Panc1 (cell line): ENCODE results near the gene NXF2. TPM values are rescaled to one million over a fixed set of nuclear protein-coding genes. Genes with fewer than 3 reads are reported as not detected.
A peak's percentile ranks its signal among the peaks of the same experiment; 100 is the strongest.
"Not testable (repeated sequence)": the region's sequence is repeated elsewhere in the genome, so short reads cannot be mapped to it uniquely, and the experiment has no call there.

Experiments used
- ATAC-seq: fragments of 200-7000 bp; cut with Tn5 transposase; 2 replicates; pipeline ENCODE4 v1.9.1; 2020; ENCODE audit warnings: mild to moderate bottlenecking, moderate library complexity
- Bru-seq: library from RNA; stranded (reverse); fragments of 400-500 nt; gene quantifications from one replicate; lab custom pipeline; 2021; lab: Mats Ljungman, UMichigan
- BruChase-seq, 2 experiments: library from RNA; stranded (reverse); fragments of 400-500 nt; gene quantifications; one replicate each; lab custom pipeline; 2021; lab: Mats Ljungman, UMichigan
- BruUV-seq: library from RNA; stranded (reverse); fragments of 400-500 nt; replicated peaks from 2 replicates; lab custom pipeline; 2021; lab: Mats Ljungman, UMichigan
- CTCF ChIA-PET: fragments of 300-600 bp; sonication (Branson Sonifier 250); formaldehyde crosslinking; loops from one replicate; lab custom pipeline; 2022; ENCODE audit warnings: antibody characterized with exemption; lab: Charles Lee
- POLR2A ChIA-PET: fragments of 300-600 bp; sonication (Branson Sonifier 250); formaldehyde crosslinking; loops from one replicate; lab custom pipeline; 2022; ENCODE audit warnings: antibody characterized with exemption; lab: Charles Lee
- DNase-seq: peaks from one replicate; pipeline ENCODE4 v3.0.0-alpha.2; 2010; ENCODE audit warnings: low read depth, low spot score
- H3K27ac ChIP-seq: 2 replicates; pipeline ENCODE4 v1.5.1; 2011; ENCODE audit warnings: mild to moderate bottlenecking, low read length, inconsistent platforms
- H3K27me3 ChIP-seq: fragments of 200-500 bp; sonication (Bioruptor generic); 2 replicates; pipeline ENCODE4 v1.6.0; 2014; ENCODE audit warnings: low read length, inconsistent platforms; ENCODE audit not compliant: control insufficient read depth, insufficient read depth
- H3K36me3 ChIP-seq: fragments of 200-500 bp; sonication (Bioruptor generic); 2 replicates; pipeline ENCODE4 v1.5.1; 2014; ENCODE audit warnings: inconsistent platforms, mild to moderate bottlenecking, low read length, moderate library complexity; ENCODE audit not compliant: control insufficient read depth, insufficient read depth
- H3K4me1 ChIP-seq: 2 replicates; pipeline ENCODE4 v1.5.1; 2011; ENCODE audit warnings: inconsistent platforms, mild to moderate bottlenecking, low read length, moderate library complexity; ENCODE audit not compliant: control insufficient read depth, insufficient read depth
- H3K4me3 ChIP-seq, 2 experiments: 2 replicates each; pipeline ENCODE4 v1.5.1; 2011 to 2012; ENCODE audit warnings: low read depth in 2 of 2, low read length in 2 of 2, mild to moderate bottlenecking in 2 of 2, inconsistent platforms in 1 of 2, moderate library complexity in 1 of 2
- H3K9me3 ChIP-seq: fragments of 200-500 bp; sonication (Bioruptor generic); 2 replicates; pipeline ENCODE4 v1.5.1; 2014; ENCODE audit warnings: low read depth, mild to moderate bottlenecking, inconsistent platforms, low read length, moderate library complexity; ENCODE audit not compliant: control insufficient read depth, insufficient read depth
- in situ Hi-C: cut with HindIII; loops from 2 replicates; pipeline ENCODE4 v1.10.0; 2016; ENCODE audit warnings: low sequenced_read_pairs, low pct_unique_long_range_greater_than_20kb
- intact Hi-C: fragments of 100-400 bp; cut with micrococcal nuclease; formaldehyde crosslinking; loops from one replicate; pipeline ENCODE4 v1.10.0; 2022; ENCODE audit not compliant: unreplicated experiment
- long read RNA-seq: library from polyadenylated mRNA; unstranded; transcript quantifications from one replicate; pipeline ENCODE4 v2.0.0, GENCODE V29; 2021; ENCODE audit not compliant: unreplicated experiment
- polyA plus RNA-seq: library from polyadenylated mRNA; unstranded; fragments of >200 nt; gene quantifications from one replicate; pipeline ENCODE4 v1.2.1, GENCODE V29; 2012; ENCODE audit warnings: missing spikeins; ENCODE audit not compliant: insufficient read length
- total RNA-seq: library from RNA; stranded (reverse); gene quantifications from one replicate; pipeline ENCODE4 v1.2.1, GENCODE V29; 2021; ENCODE audit not compliant: unreplicated experiment

NXF2 gene
- total RNA-seq (not detected), Bru-seq, nascent RNA (not detected), BruChase-seq, experiment 1, labeled RNA remaining after a 2-hour chase (not detected), BruChase-seq, experiment 2, labeled RNA remaining after a 6-hour chase (not detected)
- not detected for polyA plus RNA-seq
- long read RNA-seq: 0 reads

GRCh38 chrX:102246893-102247292 is at the start of gene NXF2:
TSS of gene NXF2 (plus strand) at chrX:102247167. CDS start at chrX:102307079, 59,912 bp downstream.
- CTCF ChIA-PET, ATAC-seq, intact Hi-C loops: not testable (repeated sequence)

DNA sequence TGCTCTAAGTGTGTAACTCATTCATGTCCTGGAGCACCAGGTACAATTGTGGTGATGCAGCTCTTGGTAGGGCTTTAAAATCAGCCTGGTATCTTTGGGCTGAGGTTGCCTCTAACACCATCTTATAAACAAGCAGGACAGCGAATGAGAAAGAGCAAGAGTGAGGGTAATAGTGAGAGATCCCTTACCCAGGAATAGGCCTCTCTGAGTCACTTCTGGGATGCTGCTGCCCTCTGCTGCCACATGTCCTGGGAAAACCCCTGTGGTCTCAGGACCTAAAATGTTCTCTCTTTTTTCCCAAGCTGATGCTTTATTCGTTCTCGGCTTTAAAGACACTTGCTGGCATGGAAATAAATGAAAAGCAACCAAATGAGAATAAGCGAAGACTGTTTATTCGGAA is 39.0 kb upstream of the NXF2 start:
- CTCF ChIA-PET, in situ Hi-C loops, BruUV-seq: not testable (repeated sequence)

More at GRCh38 chrX:102246893-102247292, at the start of gene NXF2:
- DNase-seq, H3K4me1 ChIP-seq, in situ Hi-C loops, H3K27ac ChIP-seq, H3K27me3 ChIP-seq, BruUV-seq, H3K4me3 ChIP-seq, H3K9me3 ChIP-seq, H3K36me3 ChIP-seq: not testable (repeated sequence)
- POLR2A ChIA-PET: interaction anchor here (0.6 kb wide), 1 partner anchor 364 kb away, joined by 4 read pairs; no protein-coding TSS in a partner anchor

GRCh38 chrX:102214986-102215385 is 32.0 kb upstream of the NXF2 start, which contains the start of gene TCP11X1:
TSS of gene TCP11X1 (plus strand) at chrX:102215301.
- H3K9me3 ChIP-seq, ATAC-seq, in situ Hi-C loops, intact Hi-C loops, H3K27ac ChIP-seq, DNase-seq, H3K27me3 ChIP-seq, H3K4me3 ChIP-seq, POLR2A ChIA-PET, H3K36me3 ChIP-seq, CTCF ChIA-PET, BruUV-seq, H3K4me1 ChIP-seq: not testable (repeated sequence)

More for the DNA sequence above, 39.0 kb upstream of the NXF2 start:
- intact Hi-C loops, H3K27ac ChIP-seq, H3K27me3 ChIP-seq, H3K9me3 ChIP-seq, H3K36me3 ChIP-seq, POLR2A ChIA-PET, H3K4me1 ChIP-seq, DNase-seq, H3K4me3 ChIP-seq: not testable (repeated sequence)
- peak; percentile 77; the same call in 1 of the 2 replicates for ATAC-seq

GRCh38 chrX:102216497-102216896 is 30.5 kb upstream of the NXF2 start:
- ATAC-seq, in situ Hi-C loops, CTCF ChIA-PET, POLR2A ChIA-PET, H3K4me3 ChIP-seq, intact Hi-C loops, DNase-seq, H3K36me3 ChIP-seq, H3K27me3 ChIP-seq, H3K9me3 ChIP-seq, H3K4me1 ChIP-seq, BruUV-seq, H3K27ac ChIP-seq: not testable (repeated sequence)

- H3K27me3 ChIP-seq, intact Hi-C loops, in situ Hi-C loops, CTCF ChIA-PET, DNase-seq, H3K4me1 ChIP-seq, H3K27ac ChIP-seq, H3K4me3 ChIP-seq, BruUV-seq, POLR2A ChIA-PET, H3K9me3 ChIP-seq, ATAC-seq, H3K36me3 ChIP-seq: not testable (repeated sequence)
These were observed 11.3 kb upstream of the NXF2 start for GRCh38 chrX:102235678-102236077.

DNA sequence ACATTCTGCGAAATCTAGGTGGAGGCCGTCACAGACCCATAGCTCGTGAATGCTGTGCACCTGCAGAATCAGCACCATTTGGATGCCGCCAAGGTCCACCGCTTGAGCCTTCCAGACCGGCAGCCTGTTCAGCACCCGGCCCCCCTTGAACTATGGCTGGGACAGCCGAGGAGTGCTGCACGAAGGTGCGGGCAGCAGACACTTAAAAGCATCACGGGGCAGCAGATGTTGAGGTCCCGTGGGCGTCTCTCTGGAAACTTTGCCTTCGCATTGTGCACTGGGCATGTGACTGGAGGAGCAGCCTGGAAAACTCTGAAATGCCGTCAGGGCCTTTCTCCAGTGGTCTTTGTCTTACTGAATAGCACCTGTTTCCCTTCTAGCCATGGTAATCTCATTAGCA is 6.7 kb upstream of the NXF2 start:
- BruUV-seq, CTCF ChIA-PET, H3K4me1 ChIP-seq, H3K27ac ChIP-seq, H3K27me3 ChIP-seq, H3K4me3 ChIP-seq, H3K9me3 ChIP-seq, in situ Hi-C loops, H3K36me3 ChIP-seq, intact Hi-C loops, ATAC-seq, POLR2A ChIA-PET, DNase-seq: not testable (repeated sequence)

- H3K36me3 ChIP-seq, intact Hi-C loops, H3K4me1 ChIP-seq, DNase-seq, BruUV-seq, H3K27me3 ChIP-seq, ATAC-seq, POLR2A ChIA-PET, H3K4me3 ChIP-seq, H3K9me3 ChIP-seq, in situ Hi-C loops, CTCF ChIA-PET, H3K27ac ChIP-seq: not testable (repeated sequence)
These were observed 25.3 kb downstream of the NXF2 start for GRCh38 chrX:102272231-102272630.
